Fibroblast of lung (primary cell): ENCODE data around the gene ARFGAP1. TPM values are rescaled to one million over a fixed set of nuclear protein-coding genes. Genes with fewer than 3 reads are reported as not detected.

Source experiments
- DNase-seq, 2 donors: peaks; one replicate each; pipeline versions ENCODE4 v3.0.0 to v3.0.0-alpha.2; 2010; ENCODE audit warnings: low read depth in 2 of 2
- H2AFZ ChIP-seq: 2 replicates; pipeline ENCODE4 v1.5.1; 2012; ENCODE audit warnings: low read length, control low read depth, inconsistent platforms
- H3K27ac ChIP-seq: 2 replicates; pipeline ENCODE4 v1.5.1; 2011; ENCODE audit warnings: low read length, control low read depth; ENCODE audit not compliant: insufficient read depth
- H3K27me3 ChIP-seq: 2 replicates; pipeline ENCODE4 v1.5.1; 2011; ENCODE audit warnings: mild to moderate bottlenecking, low read length; ENCODE audit not compliant: control insufficient read depth, insufficient read depth
- H3K36me3 ChIP-seq: 2 replicates; pipeline ENCODE4 v1.5.1; 2011; ENCODE audit warnings: low read length; ENCODE audit not compliant: control insufficient read depth, insufficient read depth
- H3K4me1 ChIP-seq: 2 replicates; pipeline ENCODE4 v1.5.1; 2011; ENCODE audit warnings: low read length; ENCODE audit not compliant: control insufficient read depth, insufficient read depth; ENCODE audit errors: extremely low read depth
- H3K4me2 ChIP-seq: 2 replicates; pipeline ENCODE4 v1.5.1; 2011; ENCODE audit warnings: low read length, control low read depth; ENCODE audit not compliant: insufficient read depth; ENCODE audit errors: extremely low read depth
- H3K4me3 ChIP-seq, 4 experiments: fragments of 200-600 bp in 1 of 4; sonication (generic) in 1 of 4; replicated peaks in 1 of 4; 2 replicates each; pipeline ENCODE4 v1.5.1; 2011 to 2016; ENCODE audit warnings: low read length in 4 of 4, low read depth in 3 of 4, mild to moderate bottlenecking in 3 of 4, control low read depth in 2 of 4, inconsistent platforms in 1 of 4, mixed read lengths in 1 of 4; ENCODE audit not compliant: insufficient read depth in 1 of 4; ENCODE audit errors: control extremely low read depth in 1 of 4
- H3K79me2 ChIP-seq: 2 replicates; pipeline ENCODE4 v1.5.1; 2012; ENCODE audit warnings: mild to moderate bottlenecking, low read length, inconsistent platforms; ENCODE audit not compliant: control insufficient read depth, insufficient read depth
- H3K9ac ChIP-seq: 2 replicates; pipeline ENCODE4 v1.5.1; 2011; ENCODE audit warnings: mild to moderate bottlenecking, low read length, control low read depth; ENCODE audit not compliant: insufficient read depth
- H3K9me3 ChIP-seq: 2 replicates; pipeline ENCODE4 v1.5.1; 2012; ENCODE audit warnings: low read depth, low read length; ENCODE audit not compliant: control insufficient read depth, insufficient read depth
- H4K20me1 ChIP-seq: 2 replicates; pipeline ENCODE4 v1.5.1; 2011; ENCODE audit warnings: low read length; ENCODE audit not compliant: control insufficient read depth, insufficient read depth; ENCODE audit errors: extremely low read depth
- EZH2 ChIP-seq: IDR thresholded peaks from 2 replicates; pipeline ENCODE4 v1.5.1; 2012; ENCODE audit warnings: low read length, control low read depth, mild to moderate bottlenecking; ENCODE audit errors: missing control alignments
- polyA minus RNA-seq: library from RNA; depleted of rRNA, polyadenylated mRNA; stranded (reverse); fragments of >200 nt; gene quantifications from 2 replicates; pipeline ENCODE4 v1.2.3, GENCODE V29; 2011; ENCODE audit warnings: low replicate concordance
- polyA plus RNA-seq, 2 donors: library from polyadenylated mRNA; depleted of rRNA in 1 of 2; stranded (reverse) in 1 of 2; unstranded in 1 of 2; fragments of >200 nt; gene quantifications; 2 replicates each; pipeline ENCODE4 v1.2.1, GENCODE V29; 2011 to 2012; ENCODE audit warnings: missing spikeins in 1 of 2
- total RNA-seq: library from RNA; depleted of rRNA; stranded (reverse); fragments of >200 nt; gene quantifications from 2 replicates; pipeline ENCODE4 v1.2.1, GENCODE V29; 2014
- TF ChIP-seq, protein P1 (sequence below), 2 donors: IDR thresholded peaks in 1 of 2; conservative IDR thresholded peaks in 1 of 2; 1 replicate in 1 of 2; 2 replicates in 1 of 2; pipeline ENCODE4 v1.5.1; 2011 to 2012; ENCODE audit warnings: low read length in 2 of 2, control low read depth in 1 of 2, inconsistent platforms in 1 of 2, low read depth in 1 of 2, mild to moderate bottlenecking in 1 of 2

Gene ARFGAP1
- total RNA-seq (35.2 and 42.9 TPM in 2 replicates), polyA plus RNA-seq (33.1 and 37.6 TPM in 2 replicates), polyA minus RNA-seq (55.4 and 101 TPM in 2 replicates)
- polyA plus RNA-seq (2012) = 65.4 and 66.5 TPM in 2 replicates

DNA sequence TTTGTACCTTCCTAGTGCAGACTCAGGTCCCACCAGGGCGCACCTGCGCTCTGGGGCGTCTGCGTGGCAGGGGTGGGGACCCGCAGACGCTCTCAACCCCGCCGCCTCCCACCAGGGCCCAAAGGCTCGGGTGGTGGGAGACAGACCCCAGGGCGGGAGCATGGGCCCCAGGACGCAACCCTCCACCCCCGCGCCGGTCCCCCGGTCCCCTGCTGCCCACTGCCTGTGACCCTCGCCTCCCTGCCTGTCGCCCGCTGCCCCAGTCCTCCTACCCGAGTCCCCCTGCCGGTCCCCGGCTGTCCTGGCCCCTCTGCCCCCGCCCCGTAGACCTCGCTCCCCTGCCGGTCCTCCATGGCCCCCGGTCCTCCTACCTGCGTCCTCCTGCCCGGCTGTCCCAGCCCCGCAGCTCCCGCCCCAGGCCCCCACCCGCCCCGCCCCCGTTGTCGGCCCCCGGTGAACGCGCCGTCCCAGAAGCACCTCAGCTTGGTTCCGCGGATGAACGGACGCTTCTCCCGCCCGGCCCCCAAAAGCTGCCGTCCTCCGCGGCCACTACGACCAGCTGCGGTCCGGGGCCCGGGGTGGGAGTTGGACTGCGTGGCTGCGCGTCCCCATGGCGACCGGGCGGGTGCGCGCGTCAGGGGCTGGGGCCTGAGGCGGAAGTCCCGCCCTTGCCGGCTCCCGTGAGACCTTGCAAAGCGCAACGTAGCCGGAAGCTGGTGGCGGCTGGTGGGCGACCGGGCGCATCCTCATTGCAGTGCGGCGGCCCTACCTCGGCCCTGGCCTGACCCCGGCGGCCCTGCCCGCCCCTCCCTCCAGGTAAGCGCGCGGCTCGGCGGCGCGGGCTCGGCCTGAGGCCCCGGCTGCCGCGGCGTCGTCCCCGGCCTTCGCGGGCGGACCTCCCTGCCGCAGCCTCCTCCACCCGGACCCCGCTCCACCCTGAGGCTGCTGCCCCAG lies at the start of gene ARFGAP1:
Gene ARFGAP1, plus strand, starts transcription at position 709 of the 954 bp plus-strand sequence. CDS start 2,768 bp downstream, outside the sequence.
- H3K4me1 ChIP-seq = peaks cover 6% of the 10 kb centered on the region
- H4K20me1 ChIP-seq = no peaks in the 10 kb centered on the region
- H3K9ac ChIP-seq = peak within 1 kb of the TSS; percentile 91
- H3K36me3 ChIP-seq = peaks cover 21% of the 10 kb centered on the region
- H3K79me2 ChIP-seq = peaks cover 48% of the 10 kb centered on the region
- TF ChIP-seq EZH2 = no peak
- TF ChIP-seq, protein P1, sequence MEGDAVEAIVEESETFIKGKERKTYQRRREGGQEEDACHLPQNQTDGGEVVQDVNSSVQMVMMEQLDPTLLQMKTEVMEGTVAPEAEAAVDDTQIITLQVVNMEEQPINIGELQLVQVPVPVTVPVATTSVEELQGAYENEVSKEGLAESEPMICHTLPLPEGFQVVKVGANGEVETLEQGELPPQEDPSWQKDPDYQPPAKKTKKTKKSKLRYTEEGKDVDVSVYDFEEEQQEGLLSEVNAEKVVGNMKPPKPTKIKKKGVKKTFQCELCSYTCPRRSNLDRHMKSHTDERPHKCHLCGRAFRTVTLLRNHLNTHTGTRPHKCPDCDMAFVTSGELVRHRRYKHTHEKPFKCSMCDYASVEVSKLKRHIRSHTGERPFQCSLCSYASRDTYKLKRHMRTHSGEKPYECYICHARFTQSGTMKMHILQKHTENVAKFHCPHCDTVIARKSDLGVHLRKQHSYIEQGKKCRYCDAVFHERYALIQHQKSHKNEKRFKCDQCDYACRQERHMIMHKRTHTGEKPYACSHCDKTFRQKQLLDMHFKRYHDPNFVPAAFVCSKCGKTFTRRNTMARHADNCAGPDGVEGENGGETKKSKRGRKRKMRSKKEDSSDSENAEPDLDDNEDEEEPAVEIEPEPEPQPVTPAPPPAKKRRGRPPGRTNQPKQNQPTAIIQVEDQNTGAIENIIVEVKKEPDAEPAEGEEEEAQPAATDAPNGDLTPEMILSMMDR (conservative IDR thresholded peaks at IDR 0.05 in 1 of 2, IDR thresholded peaks at IDR 0.05 in 1 of 2; ENCODE audit: low read depth in 1 of 2, low read length in 2 of 2) = no peak
- no peak within 1 kb of the TSS for H2AFZ ChIP-seq
- H3K4me3 ChIP-seq = peak within 1 kb of the TSS; percentile 86 to 97 (median 92)
- peak; percentile 84 to 91 for DNase-seq
- no peaks in the 10 kb centered on the region for H3K9me3 ChIP-seq
- peak within 1 kb of the TSS; percentile 82 for H3K27ac ChIP-seq
- H3K27me3 ChIP-seq = no peaks in the 10 kb centered on the region
- peak within 1 kb of the TSS; percentile 91 for H3K4me2 ChIP-seq

DNA sequence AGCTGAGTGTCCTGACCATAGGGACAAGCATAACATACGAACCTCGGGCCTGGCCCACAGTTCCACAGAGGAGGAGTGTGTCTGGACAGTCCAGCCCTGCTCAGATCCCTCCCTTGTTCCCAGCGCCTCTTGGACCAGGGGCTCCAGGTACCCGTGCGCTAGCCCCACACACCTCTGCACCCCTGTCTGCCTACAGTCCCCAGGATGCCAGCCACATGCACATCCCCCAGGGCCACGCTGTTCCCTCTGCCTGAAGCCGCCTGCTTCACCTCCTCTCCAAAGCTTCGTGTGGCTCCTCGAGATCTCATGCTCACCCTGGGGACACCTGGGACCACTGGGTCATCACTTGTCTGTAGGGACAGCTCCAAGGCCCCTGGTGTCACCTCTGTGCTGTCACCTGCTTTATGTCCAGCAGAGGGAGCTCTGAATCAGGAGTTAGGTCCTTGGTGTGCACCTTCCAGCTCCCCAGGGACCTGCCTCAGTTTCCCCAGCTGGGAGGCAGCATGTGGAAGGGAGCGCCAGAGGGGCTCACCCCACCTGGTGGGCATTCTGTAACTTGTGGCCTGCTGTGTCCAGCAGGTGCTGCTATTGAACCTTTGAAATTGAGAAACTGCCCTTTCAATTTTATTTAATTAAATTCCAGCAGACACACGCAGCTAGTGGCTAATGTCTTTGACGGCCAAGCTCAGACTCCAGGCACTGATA lies 49.3 kb upstream of the ARFGAP1 start:
- TF ChIP-seq EZH2 = no peak
- TF ChIP-seq, protein P1 (conservative IDR thresholded peaks at IDR 0.05 in 1 of 2, IDR thresholded peaks at IDR 0.05 in 1 of 2; ENCODE audit: low read depth in 1 of 2, low read length in 2 of 2) = peak; percentile 66 to 76
- Histone ChIP-seq H3K4me1 (peaks cover 2% of the 10 kb centered on the region), H3K4me3 (no peak overlapping the region), H3K27me3 (peaks cover 8% of the 10 kb centered on the region), H2AFZ (no peak overlapping the region), H3K9me3 (no peaks in the 10 kb centered on the region), H3K9ac (no peak overlapping the region), H3K4me2 (no peak overlapping the region), H3K27ac (no peak overlapping the region), H4K20me1 (no peaks in the 10 kb centered on the region), H3K79me2 (no peaks in the 10 kb centered on the region), H3K36me3 (no peaks in the 10 kb centered on the region)
- peak; percentile 22 to 46 for DNase-seq

DNA sequence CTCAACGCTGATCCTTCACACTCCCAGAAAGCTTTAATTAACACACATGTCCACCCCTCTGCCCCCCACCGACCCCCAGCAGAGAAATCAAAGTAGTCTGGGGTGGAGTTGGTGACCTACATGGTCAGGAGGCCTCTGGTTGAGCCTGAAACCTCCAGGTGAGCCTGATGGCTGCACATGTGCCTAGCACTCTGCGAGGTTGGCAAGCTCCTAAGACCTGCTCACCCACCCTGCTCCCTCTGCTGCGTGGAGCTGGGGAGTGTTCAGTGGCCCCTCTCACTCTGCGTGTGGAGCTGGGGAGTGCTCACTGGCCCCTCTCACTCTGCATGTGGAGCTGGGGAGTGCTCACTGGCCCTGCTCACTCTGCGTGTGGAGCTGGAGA lies 48.8 kb upstream of the ARFGAP1 start:
- Histone ChIP-seq H3K4me3 (no peak overlapping the region), H2AFZ (no peak overlapping the region), H3K79me2 (no peaks in the 10 kb centered on the region), H3K27ac (no peak overlapping the region), H3K36me3 (no peaks in the 10 kb centered on the region), H4K20me1 (no peaks in the 10 kb centered on the region), H3K4me2 (no peak overlapping the region), H3K9me3 (no peaks in the 10 kb centered on the region), H3K27me3 (peaks cover 11% of the 10 kb centered on the region), H3K4me1 (peaks cover 2% of the 10 kb centered on the region), H3K9ac (no peak overlapping the region)
- DNase-seq = no peak
- no peak for TF ChIP-seq EZH2
- TF ChIP-seq, protein P1 (conservative IDR thresholded peaks at IDR 0.05 in 1 of 2, IDR thresholded peaks at IDR 0.05 in 1 of 2; ENCODE audit: low read depth in 1 of 2, low read length in 2 of 2) = no peak
